Right renal cortex interstitium (tissue), 3 donors: Measurements from ENCODE around the gene ATOH8. TPM values are rescaled to one million over a fixed set of nuclear protein-coding genes. Genes with fewer than 3 reads are reported as not detected.

Experiments
- DNase-seq, 3 donors: peaks; one replicate each; pipeline ENCODE4 v3.0.0-alpha.2; 2013; ENCODE audit warnings: low read depth in 3 of 3, low spot score in 2 of 3
- polyA plus RNA-seq, 3 donors: library from polyadenylated mRNA; unstranded; fragments of 120-200 nt; gene quantifications; one replicate each; pipeline ENCODE4 v1.2.1, GENCODE V29; 2013; ENCODE audit not compliant: insufficient read length in 3 of 3

The ATOH8 gene
- polyA plus RNA-seq, 3 donors = 11.0 to 12.9 (median 11.2) TPM

DNA sequence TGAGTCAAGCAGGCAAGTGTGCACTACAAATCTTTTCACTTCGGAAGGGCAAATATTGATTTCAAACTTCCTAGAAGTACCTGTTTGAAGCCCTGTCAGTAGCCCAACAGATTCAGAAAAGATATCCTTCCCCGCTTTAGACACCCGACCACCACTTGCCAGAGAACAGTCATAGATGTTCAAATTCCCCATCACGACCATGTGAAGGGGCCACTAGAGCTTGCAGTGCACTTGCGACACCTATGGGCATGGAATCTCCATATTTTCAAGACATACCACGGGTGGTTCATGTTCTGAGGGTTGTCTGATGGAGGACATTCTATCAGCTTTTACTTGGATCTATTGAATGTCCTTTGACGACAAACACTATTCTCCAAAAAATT is 35.8 kb upstream of the ATOH8 start:
- no peak for DNase-seq

- no peak for DNase-seq
Observed at GRCh38 chr2:85718885-85719492, 34.8 kb upstream of the ATOH8 start.

GRCh38 chr2:85719609-85720240 is 34.1 kb upstream of the ATOH8 start:
- no peak for DNase-seq

GRCh38 chr2:85720533-85720932 is 33.3 kb upstream of the ATOH8 start:
- DNase-seq = no peak

GRCh38 chr2:85721641-85722040 is 32.1 kb upstream of the ATOH8 start:
- no peak for DNase-seq

- no peak for DNase-seq
Observed at GRCh38 chr2:85722519-85722918, 31.3 kb upstream of the ATOH8 start.

- no peak for DNase-seq
Observed at GRCh38 chr2:85723707-85724360, 30.0 kb upstream of the ATOH8 start.

GRCh38 chr2:85724731-85725181 is 29.0 kb upstream of the ATOH8 start:
- no peak for DNase-seq

GRCh38 chr2:85725451-85725850 is 28.3 kb upstream of the ATOH8 start:
- DNase-seq = no peak

- DNase-seq = no peak
Observed at GRCh38 chr2:85727798-85728197, 26.0 kb upstream of the ATOH8 start.

DNA sequence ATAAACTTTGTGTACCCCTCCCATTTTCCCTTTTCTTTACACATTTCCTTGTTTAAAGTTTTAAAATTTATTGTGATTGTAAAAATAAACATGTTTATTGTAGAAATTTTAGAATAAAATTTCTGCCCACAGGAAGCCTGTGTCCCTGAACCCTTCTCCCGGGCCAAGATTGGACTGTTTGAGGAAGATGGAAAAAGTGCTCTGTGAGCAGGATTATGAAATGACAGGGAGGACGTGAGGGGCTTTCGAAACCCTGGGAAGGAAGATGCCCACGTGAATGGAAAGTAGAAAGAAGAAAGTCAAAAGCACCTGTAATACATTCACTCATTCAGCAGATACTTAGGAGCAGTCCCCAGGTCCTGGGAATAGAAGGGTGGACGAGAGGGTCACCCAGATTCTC is 25.4 kb upstream of the ATOH8 start:
- no peak for DNase-seq

- peak in 1 of 3 donors; percentile 54 for DNase-seq
Observed at GRCh38 chr2:85728883-85729824, 24.6 kb upstream of the ATOH8 start.

DNA sequence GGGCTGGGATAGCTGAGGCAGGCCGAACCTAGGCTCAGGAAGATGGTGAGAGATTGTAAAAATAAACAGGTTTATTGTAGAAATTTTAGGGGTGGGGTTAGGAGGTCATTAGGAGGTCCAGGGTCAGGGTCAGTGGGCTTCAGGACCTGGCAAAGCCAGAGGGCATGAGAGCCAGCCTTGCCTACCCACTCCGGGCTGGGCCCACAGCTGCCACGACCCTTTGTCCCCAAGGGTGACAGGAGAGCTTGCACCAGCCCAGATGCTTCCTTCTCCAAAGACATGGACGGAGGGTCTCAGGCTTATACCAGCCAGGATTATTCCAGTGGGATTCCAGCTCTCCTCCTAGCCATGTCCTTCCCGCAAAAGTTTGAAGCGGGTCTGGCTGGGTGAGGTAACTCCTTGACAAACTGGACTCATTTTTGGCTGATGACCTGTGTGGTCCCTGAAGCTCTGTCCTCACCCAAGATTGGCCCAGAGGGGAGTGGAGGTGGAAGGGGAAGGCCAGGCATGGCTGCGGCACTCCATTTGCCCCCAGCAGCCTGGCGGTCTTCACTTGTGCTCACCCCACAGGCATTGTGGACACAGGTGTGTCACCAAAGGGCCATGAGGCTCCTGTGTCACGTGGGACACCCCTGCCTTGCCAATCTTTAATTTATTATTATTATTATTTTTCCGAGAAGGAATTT is 23.8 kb upstream of the ATOH8 start:
- no peak for DNase-seq

- DNase-seq = no peak
Observed at GRCh38 chr2:85730686-85731230, 23.0 kb upstream of the ATOH8 start.

- no peak for DNase-seq
Observed at GRCh38 chr2:85731606-85732005, 22.2 kb upstream of the ATOH8 start.

DNA sequence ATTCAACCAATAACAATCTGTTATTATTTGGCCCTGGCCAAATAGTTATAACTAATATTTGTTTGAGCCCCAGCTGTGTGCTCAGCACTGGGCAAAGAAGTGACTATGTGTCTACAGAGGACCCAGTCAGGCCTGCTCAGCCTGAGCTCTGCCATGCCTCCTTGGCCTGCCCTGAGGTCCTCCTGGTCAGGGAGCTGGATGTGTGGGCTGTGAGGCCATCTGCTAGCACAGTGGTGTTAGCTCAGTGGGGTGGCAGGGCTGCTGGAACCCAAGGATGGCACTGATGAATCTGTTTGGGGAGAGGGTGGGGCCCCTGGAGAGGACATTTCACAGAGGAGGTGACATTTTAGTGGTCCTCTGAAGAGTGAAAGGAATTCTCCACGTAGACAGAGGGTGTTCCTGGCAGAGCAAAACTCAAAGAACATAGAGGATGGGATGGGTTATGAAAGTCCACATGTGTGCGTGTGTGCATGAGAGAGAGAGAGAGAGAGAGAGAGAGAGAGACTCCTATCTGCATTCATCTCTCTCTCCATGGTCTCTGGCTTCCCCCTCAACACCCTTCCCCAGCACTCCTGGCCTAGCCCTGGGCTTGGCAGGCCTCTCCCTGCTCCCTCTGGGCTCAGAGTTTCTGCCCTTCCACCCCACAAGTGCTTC is 21.2 kb upstream of the ATOH8 start:
- no peak for DNase-seq

DNA sequence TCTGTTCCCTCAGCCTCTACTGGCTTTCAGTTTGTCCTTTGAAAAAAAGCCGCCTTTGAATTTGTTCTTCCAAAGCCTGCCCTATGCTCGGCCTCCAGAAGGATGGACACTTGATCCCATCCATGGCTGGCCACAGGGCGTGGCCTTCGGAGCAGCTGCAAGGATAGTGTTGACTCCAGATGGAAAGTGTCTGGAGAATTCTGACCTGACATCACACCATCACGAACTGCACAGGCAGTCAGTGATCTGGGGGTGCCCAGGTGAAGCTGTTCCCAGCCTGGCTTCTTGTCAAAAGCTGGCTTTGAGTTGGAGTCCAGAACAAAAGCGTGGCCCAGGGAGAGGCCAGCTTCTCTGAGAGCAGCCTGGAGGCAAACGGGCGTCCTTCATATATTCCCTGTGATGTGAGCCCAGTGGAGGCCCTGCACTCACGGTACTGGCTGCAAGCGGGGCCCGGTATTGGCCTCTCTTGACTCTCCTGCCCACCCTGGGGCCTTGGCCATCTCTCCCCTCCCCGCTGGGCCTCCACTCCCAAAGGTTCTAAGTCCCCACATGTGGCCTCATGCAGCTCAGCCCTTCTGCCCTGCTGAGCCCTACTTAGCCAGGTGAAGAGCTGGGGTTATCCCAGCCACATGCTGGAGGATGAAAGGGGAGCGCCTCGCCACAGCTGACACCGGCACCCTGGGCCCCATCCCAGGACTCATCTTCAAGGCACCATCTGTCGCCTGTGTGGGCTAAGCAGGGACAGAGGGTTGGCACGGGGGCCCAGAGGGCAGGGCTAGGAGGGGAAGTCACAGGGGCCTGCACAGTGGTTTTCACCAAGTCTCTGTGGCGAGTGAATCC is 20.4 kb upstream of the ATOH8 start:
- DNase-seq = no peak

DNA sequence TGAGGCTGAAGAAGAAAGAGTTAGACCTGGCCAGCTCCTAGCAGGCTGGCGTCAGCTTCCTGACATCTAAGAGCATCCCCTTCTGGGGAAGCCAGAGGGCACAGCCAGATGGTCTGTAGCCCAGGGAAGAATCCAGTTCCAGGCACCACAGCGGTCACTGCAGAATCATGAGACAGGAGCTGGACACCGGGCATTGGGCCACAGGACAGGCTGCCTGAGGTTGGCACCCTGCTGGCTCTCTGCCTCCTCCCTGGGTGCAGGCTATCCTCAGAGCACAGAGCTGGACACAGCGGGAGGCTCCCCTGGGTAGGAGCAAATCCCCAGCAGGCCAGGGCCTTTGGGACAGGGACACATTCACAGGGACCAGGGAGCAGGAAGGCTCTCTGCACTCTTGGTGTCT is 19.8 kb upstream of the ATOH8 start:
- no peak for DNase-seq
